AG04450 (cell line): ENCODE data around the gene MED27. TPM values are rescaled to one million over a fixed set of nuclear protein-coding genes. Genes with fewer than 3 reads are reported as not detected.

Source experiments
- CTCF ChIA-PET: fragments of 300-600, 350-600 bp; formaldehyde crosslinking; extraction: SDS; loops from one replicate; lab custom pipeline; 2022; ENCODE audit warnings: antibody characterized with exemption, inconsistent platforms; lab: Charles Lee
- POLR2A ChIA-PET: fragments of 350-600 bp; formaldehyde crosslinking; extraction: SDS; loops from one replicate; lab custom pipeline; 2021; ENCODE audit warnings: antibody characterized with exemption, inconsistent platforms; lab: Yijun Ruan, JAX
- DNase-seq: peaks from one replicate; pipeline ENCODE4 v3.0.0-alpha.2; 2011; ENCODE audit warnings: low read depth, low spot score
- H3K27ac ChIP-seq: one replicate; pipeline ENCODE4 v1.5.1; 2012; ENCODE audit warnings: low read depth, low read length, control low read depth
- H3K27me3 ChIP-seq: one replicate; pipeline ENCODE4 v1.6.0; 2012; ENCODE audit warnings: low read length; ENCODE audit not compliant: control insufficient read depth, insufficient read depth
- H3K4me3 ChIP-seq: 2 replicates; pipeline ENCODE4 v1.5.1; 2011; ENCODE audit warnings: mild to moderate bottlenecking, low read depth, low read length, control low read depth
- H3K9me3 ChIP-seq: 2 replicates; pipeline ENCODE4 v1.5.1; 2012; ENCODE audit warnings: low read length; ENCODE audit not compliant: control insufficient read depth, insufficient read depth
- CTCF ChIP-seq: IDR thresholded peaks from 2 replicates; pipeline ENCODE4 v1.5.1; 2011; ENCODE audit warnings: low read depth, low read length, control low read depth, inconsistent platforms
- polyA plus RNA-seq: library from polyadenylated mRNA; depleted of rRNA; stranded (reverse); fragments of >200 nt; gene quantifications from 2 replicates; pipeline ENCODE4 v1.2.3, GENCODE V29; 2011

MED27 gene
- polyA plus RNA-seq, 1 experiment: 36.6 TPM

- ChIA-PET CTCF (no interaction called here), POLR2A (no interaction called here)
- Histone ChIP-seq H3K27me3 (no peaks in the 10 kb centered on the region), H3K27ac (no peak overlapping the region), H3K4me3 (no peak overlapping the region), H3K9me3 (no peaks in the 10 kb centered on the region; the same call in 1 of the 2 replicates)
- no peak for TF ChIP-seq CTCF
- no peak for DNase-seq
These were observed 204.6 kb downstream of the MED27 start for GRCh38 chr9:131874916-131875670.

- H3K9me3 ChIP-seq: no peaks in the 10 kb centered on the region; the same call in 1 of the 2 replicates
- no peak overlapping the region for H3K27ac ChIP-seq
- no peak for DNase-seq
- CTCF ChIA-PET: no interaction called here
- no peak overlapping the region for H3K4me3 ChIP-seq
- TF ChIP-seq CTCF: no peak
- POLR2A ChIA-PET: no interaction called here
- H3K27me3 ChIP-seq: no peaks in the 10 kb centered on the region
These were observed 205.2 kb downstream of the MED27 start for GRCh38 chr9:131874447-131874846.

- Histone ChIP-seq H3K27ac (no peak overlapping the region), H3K4me3 (no peak overlapping the region), H3K27me3 (no peaks in the 10 kb centered on the region), H3K9me3 (no peaks in the 10 kb centered on the region; the same call in 1 of the 2 replicates)
- CTCF ChIA-PET: no interaction called here
- no peak for DNase-seq
- POLR2A ChIA-PET: no interaction called here
- no peak for TF ChIP-seq CTCF
These were observed 205.7 kb downstream of the MED27 start for GRCh38 chr9:131873891-131874440.

- ChIA-PET CTCF (no interaction called here), POLR2A (no interaction called here)
- Histone ChIP-seq H3K27me3 (no peaks in the 10 kb centered on the region), H3K27ac (no peak overlapping the region), H3K4me3 (no peak overlapping the region), H3K9me3 (no peaks in the 10 kb centered on the region; the same call in 1 of the 2 replicates)
- TF ChIP-seq CTCF: no peak
- DNase-seq: no peak
These were observed 206.3 kb downstream of the MED27 start for GRCh38 chr9:131873335-131873734.

- DNase-seq: no peak
- Histone ChIP-seq H3K9me3 (no peaks in the 10 kb centered on the region; the same call in 1 of the 2 replicates), H3K27ac (no peak overlapping the region), H3K4me3 (no peak overlapping the region), H3K27me3 (no peaks in the 10 kb centered on the region)
- TF ChIP-seq CTCF: no peak
- POLR2A ChIA-PET: no interaction called here
- CTCF ChIA-PET: no interaction called here
These were observed 207.0 kb downstream of the MED27 start for GRCh38 chr9:131872702-131873101.
